Aortic smooth muscle cell (primary cell): ENCODE measurements around the gene FAM133A. TPM values are rescaled to one million over a fixed set of nuclear protein-coding genes. Genes with fewer than 3 reads are reported as not detected.

Source experiments
- total RNA-seq: library from RNA; depleted of rRNA; stranded (reverse); fragments of >200 nt; gene quantifications from 2 replicates; pipeline ENCODE4 v1.2.3, GENCODE V29; 2014

Gene FAM133A
- total RNA-seq: 0.40 and 0.81 TPM in 2 replicates

DNA sequence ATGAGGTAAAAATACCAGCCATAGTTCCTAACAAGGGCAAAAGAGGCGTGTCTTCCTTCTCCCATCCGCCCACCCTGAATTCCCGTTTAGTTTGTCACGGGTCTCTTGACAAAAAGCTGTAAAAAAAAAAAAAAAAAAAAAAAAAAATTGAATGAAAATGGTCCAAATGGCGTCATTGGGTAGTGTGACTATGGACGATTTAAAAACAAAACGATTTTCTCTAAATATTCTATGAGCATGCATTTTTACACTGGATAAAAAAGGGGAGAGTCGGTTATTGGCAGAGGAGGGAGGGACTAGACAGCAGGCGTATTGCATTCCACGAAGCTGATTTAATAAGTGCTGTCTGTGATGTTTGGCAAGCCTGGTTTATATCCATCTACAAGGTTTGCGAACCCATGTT, at the start of gene FAM133A:
Gene FAM133A (plus strand): TSS at position 338 of the 403 bp plus-strand sequence. CDS start 35,214 bp downstream, outside the sequence.

DNA sequence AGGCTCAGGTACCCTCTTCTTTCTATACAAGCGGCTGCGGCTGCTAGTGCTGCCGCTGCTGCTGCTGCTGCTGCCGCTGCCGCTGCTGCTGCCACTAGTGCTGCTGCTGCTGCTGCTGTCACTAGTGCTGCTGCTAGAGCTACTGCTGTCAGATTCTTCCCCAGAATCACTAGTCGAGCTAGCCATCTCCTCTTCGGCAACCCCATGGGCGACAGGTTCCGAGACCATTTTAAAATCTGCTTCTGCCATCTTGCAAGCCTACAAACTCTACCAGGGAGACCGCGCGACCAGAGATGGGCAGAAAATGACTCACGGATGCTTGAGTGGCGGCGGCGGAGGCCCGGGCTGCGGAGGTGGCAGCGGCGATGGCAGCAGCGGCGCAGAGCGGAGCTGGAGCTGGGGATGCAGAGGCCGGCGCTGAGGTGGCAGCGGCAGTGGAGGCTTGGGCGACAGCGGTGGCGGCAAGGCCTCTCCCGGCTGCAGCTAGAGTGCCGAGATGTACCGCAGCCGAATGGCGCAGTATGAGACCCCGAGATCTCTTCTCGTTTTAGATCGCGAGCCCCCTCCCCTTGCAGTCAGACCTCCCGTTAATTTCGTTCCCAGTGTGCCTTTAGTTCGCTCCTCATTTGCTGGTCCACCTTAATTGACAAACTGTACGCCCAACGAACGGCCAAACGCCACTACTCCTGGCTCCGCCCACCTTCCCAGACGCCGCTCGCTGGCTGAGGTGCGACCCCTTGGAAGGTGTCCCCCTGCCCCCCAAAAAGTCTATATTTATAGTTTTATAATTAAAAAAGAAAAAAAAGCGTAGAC, 744 bp upstream of the FAM133A start, which contains the start of gene NAP1L3:
Gene NAP1L3 (minus strand): TSS at position 523 of the 813 bp plus-strand sequence. CDS start 274 bp downstream, at position 249.

Other genes starting within 250 kb of the FAM133A start
- gene NAP1L3, start 628 bp upstream of the FAM133A start, total RNA-seq: 18.6 and 25.3 TPM in 2 replicates